Endothelial cell (in vitro differentiated cells): ENCODE measurements around the gene CDH2. TPM values are rescaled to one million over a fixed set of nuclear protein-coding genes. Genes with fewer than 3 reads are reported as not detected.

Experiments
- DNase-seq: peaks from one replicate; pipeline ENCODE4 v3.0.0; 2021; ENCODE audit warnings: low spot score
- H3K27ac Mint-ChIP-seq: one replicate; pipeline ENCODE4 v1.8.0; 2021; ENCODE audit warnings: mixed read lengths, inconsistent platforms; ENCODE audit not compliant: unreplicated experiment
- H3K27me3 Mint-ChIP-seq: one replicate; pipeline ENCODE4 v1.8.0; 2021; ENCODE audit warnings: mild to moderate bottlenecking, moderate library complexity, mixed read lengths, inconsistent platforms; ENCODE audit not compliant: unreplicated experiment
- H3K36me3 Mint-ChIP-seq: one replicate; pipeline ENCODE4 v1.8.0; 2021; ENCODE audit warnings: mild to moderate bottlenecking, low read depth, mixed read lengths, inconsistent platforms; ENCODE audit not compliant: unreplicated experiment
- H3K4me1 Mint-ChIP-seq: one replicate; pipeline ENCODE4 v1.8.0; 2021; ENCODE audit warnings: mild to moderate bottlenecking, mixed read lengths, inconsistent platforms; ENCODE audit not compliant: unreplicated experiment
- H3K4me3 Mint-ChIP-seq: one replicate; pipeline ENCODE4 v1.8.0; 2021; ENCODE audit warnings: mild to moderate bottlenecking, mixed read lengths, inconsistent platforms; ENCODE audit not compliant: unreplicated experiment
- H3K9me3 Mint-ChIP-seq: one replicate; pipeline ENCODE4 v1.8.0; 2021; ENCODE audit warnings: mixed read lengths, inconsistent platforms; ENCODE audit not compliant: unreplicated experiment
- total RNA-seq: library from RNA; stranded (reverse); fragmentation: NEBNext Ultra II Directional; extraction: Animal tissue kit (Norgen Biotek cat#: 25700); gene quantifications from one replicate; pipeline ENCODE4 v1.2.1, GENCODE V29; 2021; ENCODE audit not compliant: unreplicated experiment
- TF ChIP-seq, protein P1 (sequence below): fragments of 200-600 bp; sonication (generic); IDR thresholded peaks from one replicate; pipeline ENCODE4 v1.5.0; 2021; ENCODE audit warnings: antibody characterized with exemption; ENCODE audit not compliant: unreplicated experiment

Gene CDH2
- total RNA-seq, 1 donor from 2014 or later: 162 TPM

DNA sequence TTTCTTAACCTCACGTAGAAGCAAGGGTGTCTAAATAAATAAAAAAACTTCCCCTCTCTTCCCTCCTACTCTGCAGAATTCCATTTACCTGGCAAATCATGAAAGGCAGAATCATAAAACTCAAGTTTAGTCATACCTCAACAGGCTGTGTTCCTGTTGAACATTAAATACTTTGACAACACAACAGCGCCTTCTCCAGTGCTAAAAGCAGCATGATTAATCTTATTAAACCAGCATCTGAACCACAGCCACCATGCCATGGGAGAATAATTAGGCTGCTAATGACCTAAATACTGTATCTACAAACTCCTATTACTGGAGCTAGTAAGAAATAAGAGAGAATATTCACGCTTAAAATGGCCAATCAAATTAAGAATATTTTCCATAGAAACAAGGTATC, 68.1 kb downstream of the CDH2 start:
- Mint-ChIP-seq H3K36me3 (no peaks in the 10 kb centered on the region), H3K27me3 (no peaks in the 10 kb centered on the region), H3K9me3 (no peaks in the 10 kb centered on the region), H3K27ac (no peak overlapping the region), H3K4me1 (peaks cover 6% of the 10 kb centered on the region), H3K4me3 (no peak overlapping the region)
- TF ChIP-seq, protein P1, sequence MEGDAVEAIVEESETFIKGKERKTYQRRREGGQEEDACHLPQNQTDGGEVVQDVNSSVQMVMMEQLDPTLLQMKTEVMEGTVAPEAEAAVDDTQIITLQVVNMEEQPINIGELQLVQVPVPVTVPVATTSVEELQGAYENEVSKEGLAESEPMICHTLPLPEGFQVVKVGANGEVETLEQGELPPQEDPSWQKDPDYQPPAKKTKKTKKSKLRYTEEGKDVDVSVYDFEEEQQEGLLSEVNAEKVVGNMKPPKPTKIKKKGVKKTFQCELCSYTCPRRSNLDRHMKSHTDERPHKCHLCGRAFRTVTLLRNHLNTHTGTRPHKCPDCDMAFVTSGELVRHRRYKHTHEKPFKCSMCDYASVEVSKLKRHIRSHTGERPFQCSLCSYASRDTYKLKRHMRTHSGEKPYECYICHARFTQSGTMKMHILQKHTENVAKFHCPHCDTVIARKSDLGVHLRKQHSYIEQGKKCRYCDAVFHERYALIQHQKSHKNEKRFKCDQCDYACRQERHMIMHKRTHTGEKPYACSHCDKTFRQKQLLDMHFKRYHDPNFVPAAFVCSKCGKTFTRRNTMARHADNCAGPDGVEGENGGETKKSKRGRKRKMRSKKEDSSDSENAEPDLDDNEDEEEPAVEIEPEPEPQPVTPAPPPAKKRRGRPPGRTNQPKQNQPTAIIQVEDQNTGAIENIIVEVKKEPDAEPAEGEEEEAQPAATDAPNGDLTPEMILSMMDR: no peak
- DNase-seq: no peak

DNA sequence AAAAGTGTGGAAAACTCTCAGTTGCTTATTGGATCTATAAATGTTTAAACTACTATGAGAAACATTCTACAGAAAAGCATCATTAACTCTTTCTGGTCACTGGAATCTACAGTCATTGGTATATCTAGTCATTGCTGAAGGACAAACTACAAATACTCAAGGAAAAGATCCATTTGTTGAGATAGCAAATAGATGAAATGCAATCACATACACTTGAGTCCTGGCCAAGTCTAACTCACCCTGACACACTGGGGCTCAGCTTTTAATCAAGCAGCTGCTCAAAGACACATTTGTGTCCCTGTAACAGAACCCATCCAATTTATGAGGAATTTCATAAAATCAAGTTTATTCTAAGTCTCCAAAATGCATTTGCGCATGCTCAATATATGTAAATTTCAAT, 68.7 kb downstream of the CDH2 start:
- Mint-ChIP-seq H3K9me3 (no peaks in the 10 kb centered on the region), H3K36me3 (no peaks in the 10 kb centered on the region), H3K4me3 (no peak overlapping the region), H3K4me1 (peaks cover 6% of the 10 kb centered on the region), H3K27ac (no peak overlapping the region), H3K27me3 (no peaks in the 10 kb centered on the region)
- no peak for DNase-seq
- TF ChIP-seq, protein P1: no peak

DNA sequence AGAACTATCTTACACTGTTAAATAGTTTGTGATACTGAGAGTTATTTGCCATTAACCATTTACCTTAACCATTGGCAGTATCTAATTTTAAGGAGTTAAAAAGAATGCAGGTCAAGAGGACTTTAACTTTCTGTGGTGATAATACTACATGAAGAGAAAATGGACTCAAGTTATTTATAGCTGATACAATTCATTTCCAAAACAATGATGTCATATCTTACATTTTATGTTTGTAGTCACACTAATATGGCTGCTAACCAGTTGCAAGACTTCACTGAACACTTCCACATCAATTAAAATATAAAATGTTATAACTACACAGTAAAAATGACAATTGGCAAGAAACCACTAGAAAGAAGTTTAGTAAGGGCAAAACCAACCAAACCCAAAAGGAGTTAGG, 77.7 kb downstream of the CDH2 start:
- H3K27me3 Mint-ChIP-seq: no peaks in the 10 kb centered on the region
- no peaks in the 10 kb centered on the region for H3K9me3 Mint-ChIP-seq
- H3K4me3 Mint-ChIP-seq: no peak overlapping the region
- no peaks in the 10 kb centered on the region for H3K36me3 Mint-ChIP-seq
- no peaks in the 10 kb centered on the region for H3K4me1 Mint-ChIP-seq
- DNase-seq: no peak
- TF ChIP-seq, protein P1: no peak
- no peak overlapping the region for H3K27ac Mint-ChIP-seq

DNA sequence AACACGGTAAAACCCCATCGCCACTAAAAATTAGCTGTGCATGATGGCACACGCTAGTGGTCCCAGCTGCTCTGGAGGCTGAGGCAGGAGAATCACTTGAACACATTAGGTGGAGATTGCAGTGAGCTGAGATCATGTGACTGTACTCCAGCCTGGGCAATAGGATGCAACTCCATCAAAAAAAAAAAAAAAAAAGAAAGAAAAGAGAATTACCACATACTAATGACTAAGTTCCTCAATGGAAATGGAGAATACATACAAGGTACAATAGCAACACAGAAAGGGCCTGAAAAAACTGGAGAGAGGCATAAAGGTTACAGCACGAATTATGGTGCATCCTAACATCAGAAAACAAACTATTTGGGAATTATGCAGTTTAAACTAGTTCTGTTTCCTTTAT, 81.3 kb downstream of the CDH2 start:
- no peaks in the 10 kb centered on the region for H3K27me3 Mint-ChIP-seq
- no peak overlapping the region for H3K27ac Mint-ChIP-seq
- no peak for DNase-seq
- TF ChIP-seq, protein P1: no peak
- H3K9me3 Mint-ChIP-seq: no peaks in the 10 kb centered on the region
- H3K4me3 Mint-ChIP-seq: no peak overlapping the region
- H3K36me3 Mint-ChIP-seq: no peaks in the 10 kb centered on the region
- H3K4me1 Mint-ChIP-seq: no peaks in the 10 kb centered on the region

DNA sequence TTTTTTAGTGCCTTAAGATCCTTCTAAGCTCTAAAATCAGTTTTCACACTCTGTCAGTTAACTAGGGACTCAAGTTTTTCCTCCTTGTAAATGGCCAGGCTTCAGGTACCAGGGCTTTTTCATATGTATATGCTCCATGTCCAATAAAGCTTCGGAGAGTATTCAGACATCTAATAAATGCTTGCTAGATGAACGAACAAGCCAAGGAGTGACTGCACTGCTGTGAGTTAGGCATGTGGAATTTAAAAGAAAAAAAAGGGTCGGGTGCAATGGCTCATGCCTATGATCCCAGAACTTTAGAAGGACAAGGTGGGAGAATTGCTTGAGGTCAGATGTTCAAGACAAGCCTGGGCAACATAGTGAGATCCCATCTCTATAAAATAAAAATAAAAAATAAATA, 81.9 kb downstream of the CDH2 start:
- H3K4me1 Mint-ChIP-seq: no peaks in the 10 kb centered on the region
- DNase-seq: no peak
- TF ChIP-seq, protein P1: no peak
- H3K36me3 Mint-ChIP-seq: no peaks in the 10 kb centered on the region
- H3K4me3 Mint-ChIP-seq: no peak overlapping the region
- no peaks in the 10 kb centered on the region for H3K9me3 Mint-ChIP-seq
- H3K27me3 Mint-ChIP-seq: no peaks in the 10 kb centered on the region
- no peak overlapping the region for H3K27ac Mint-ChIP-seq
